SK-N-SH treated with all-trans-retinoic acid at 6 μM for 48 hours (cell line): ENCODE measurements around the gene FCHSD2.

Experiments used
- ARNTL ChIP-seq: fragments of 450-650 bp; formaldehyde crosslinking; IDR thresholded peaks from 2 replicates; pipeline ENCODE4 v1.5.0; 2020; ENCODE audit warnings: low read depth, mild to moderate bottlenecking, moderate library complexity, borderline replicate concordance
- CSDC2 ChIP-seq: fragments of 250-450 bp; sonication (Bioruptor Pico); IDR thresholded peaks from 2 replicates; pipeline ENCODE4 v1.5.0; 2020; ENCODE audit warnings: mild to moderate bottlenecking, moderate library complexity
- ESRRG ChIP-seq: fragments of 250-450 bp; sonication (Bioruptor Pico); IDR thresholded peaks from 2 replicates; pipeline ENCODE4 v1.6.1; 2021; ENCODE audit warnings: mild to moderate bottlenecking
- GLIS3 ChIP-seq: fragments of 250-450 bp; sonication (Bioruptor Pico); IDR thresholded peaks from 2 replicates; pipeline ENCODE4 v1.5.0; 2020; ENCODE audit warnings: mild to moderate bottlenecking, moderate library complexity
- ISL1 ChIP-seq: fragments of 250-450 bp; sonication (Bioruptor Pico); IDR thresholded peaks from 2 replicates; pipeline ENCODE4 v2.1.2; 2022; ENCODE audit warnings: mild to moderate bottlenecking, moderate library complexity
- RARB ChIP-seq: fragments of 250-450 bp; sonication (Bioruptor Pico); IDR thresholded peaks from 2 replicates; pipeline ENCODE4 v1.8.0; 2021; ENCODE audit warnings: mild to moderate bottlenecking, moderate library complexity
- SNAI2 ChIP-seq: fragments of 250-450 bp; sonication (Bioruptor Pico); IDR thresholded peaks from 2 replicates; pipeline ENCODE4 v1.5.0; 2020; ENCODE audit warnings: mild to moderate bottlenecking, moderate library complexity
- ZFP3 ChIP-seq: fragments of 250-450 bp; sonication (Bioruptor Pico); IDR thresholded peaks from 2 replicates; pipeline ENCODE4 v1.5.0; 2020; ENCODE audit warnings: mild to moderate bottlenecking, moderate library complexity
- TF ChIP-seq, protein P1 (sequence below): fragments of 250-450 bp; sonication (Bioruptor Pico); IDR thresholded peaks from 2 replicates; pipeline ENCODE4 v1.8.0; 2020; ENCODE audit warnings: mild to moderate bottlenecking, moderate library complexity, borderline replicate concordance
- TF ChIP-seq, protein P2 (sequence below): fragments of 250-450 bp; sonication (Bioruptor Pico); IDR thresholded peaks from 2 replicates; pipeline ENCODE4 v1.5.1; 2020; ENCODE audit warnings: low read depth, mild to moderate bottlenecking, moderate library complexity

DNA sequence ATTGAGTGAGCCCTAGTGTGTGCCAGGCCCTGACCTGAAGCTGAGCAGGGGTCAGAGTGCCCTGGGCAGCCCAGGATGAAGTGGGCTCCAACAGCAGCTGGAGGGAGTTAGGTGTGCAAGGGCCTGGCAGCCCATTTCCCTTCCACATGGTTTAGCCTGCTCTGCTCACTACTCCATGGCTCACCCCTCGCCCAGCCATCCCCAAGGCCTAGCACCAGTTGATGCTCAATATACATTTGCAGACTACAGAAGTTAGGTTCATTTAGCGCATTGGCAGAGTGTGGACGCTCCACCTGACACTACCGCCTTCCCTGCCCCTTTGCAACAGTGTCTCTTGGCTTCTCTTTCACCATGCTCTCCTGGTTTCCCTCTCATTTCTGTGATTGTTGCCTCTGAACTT lies 324.2 kb downstream of the FCHSD2 start:
- no peak for TF ChIP-seq SNAI2
- no peak for TF ChIP-seq RARB (CRISPR knock-in tag)
- no peak for TF ChIP-seq ISL1 (CRISPR knock-in tag)
- TF ChIP-seq, protein P1, sequence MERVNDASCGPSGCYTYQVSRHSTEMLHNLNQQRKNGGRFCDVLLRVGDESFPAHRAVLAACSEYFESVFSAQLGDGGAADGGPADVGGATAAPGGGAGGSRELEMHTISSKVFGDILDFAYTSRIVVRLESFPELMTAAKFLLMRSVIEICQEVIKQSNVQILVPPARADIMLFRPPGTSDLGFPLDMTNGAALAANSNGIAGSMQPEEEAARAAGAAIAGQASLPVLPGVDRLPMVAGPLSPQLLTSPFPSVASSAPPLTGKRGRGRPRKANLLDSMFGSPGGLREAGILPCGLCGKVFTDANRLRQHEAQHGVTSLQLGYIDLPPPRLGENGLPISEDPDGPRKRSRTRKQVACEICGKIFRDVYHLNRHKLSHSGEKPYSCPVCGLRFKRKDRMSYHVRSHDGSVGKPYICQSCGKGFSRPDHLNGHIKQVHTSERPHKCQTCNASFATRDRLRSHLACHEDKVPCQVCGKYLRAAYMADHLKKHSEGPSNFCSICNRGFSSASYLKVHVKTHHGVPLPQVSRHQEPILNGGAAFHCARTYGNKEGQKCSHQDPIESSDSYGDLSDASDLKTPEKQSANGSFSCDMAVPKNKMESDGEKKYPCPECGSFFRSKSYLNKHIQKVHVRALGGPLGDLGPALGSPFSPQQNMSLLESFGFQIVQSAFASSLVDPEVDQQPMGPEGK (CRISPR knock-in tag), result no peak
- no peak for TF ChIP-seq GLIS3
- TF ChIP-seq ARNTL (CRISPR knock-in tag), result no peak
- no peak for TF ChIP-seq CSDC2 (CRISPR knock-in tag)
- TF ChIP-seq, protein P2, sequence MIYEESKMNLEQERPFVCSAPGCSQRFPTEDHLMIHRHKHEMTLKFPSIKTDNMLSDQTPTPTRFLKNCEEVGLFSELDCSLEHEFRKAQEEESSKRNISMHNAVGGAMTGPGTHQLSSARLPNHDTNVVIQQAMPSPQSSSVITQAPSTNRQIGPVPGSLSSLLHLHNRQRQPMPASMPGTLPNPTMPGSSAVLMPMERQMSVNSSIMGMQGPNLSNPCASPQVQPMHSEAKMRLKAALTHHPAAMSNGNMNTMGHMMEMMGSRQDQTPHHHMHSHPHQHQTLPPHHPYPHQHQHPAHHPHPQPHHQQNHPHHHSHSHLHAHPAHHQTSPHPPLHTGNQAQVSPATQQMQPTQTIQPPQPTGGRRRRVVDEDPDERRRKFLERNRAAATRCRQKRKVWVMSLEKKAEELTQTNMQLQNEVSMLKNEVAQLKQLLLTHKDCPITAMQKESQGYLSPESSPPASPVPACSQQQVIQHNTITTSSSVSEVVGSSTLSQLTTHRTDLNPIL (CRISPR knock-in tag), result no peak
- no peak for TF ChIP-seq ZFP3 (CRISPR knock-in tag)
- TF ChIP-seq ESRRG (CRISPR knock-in tag), result no peak
